GM12892 (cell line): ENCODE data around the gene PHACTR2.

Source experiments
- POLR2A ChIP-seq: IDR thresholded peaks from 2 replicates; pipeline ENCODE4 v1.6.1; 2011; ENCODE audit warnings: low read depth, low read length, control low read depth
- POLR2AphosphoS5 ChIP-seq: IDR thresholded peaks from 2 replicates; pipeline ENCODE4 v1.6.1; 2011; ENCODE audit warnings: low read depth, low read length, control low read depth
- TAF1 ChIP-seq: IDR thresholded peaks from 2 replicates; pipeline ENCODE4 v1.6.1; 2011; ENCODE audit warnings: low read depth, mild to moderate bottlenecking, control low read depth, low read length, borderline replicate concordance

- no peak for TF ChIP-seq POLR2A
- no peak for TF ChIP-seq TAF1
- no peak for TF ChIP-seq POLR2AphosphoS5
Observed at GRCh38 chr6:143742955-143743255, 65.1 kb downstream of the PHACTR2 start.
